IMR-90 (cell line): Measurements from ENCODE around the gene PIMREG. TPM values are rescaled to one million over a fixed set of nuclear protein-coding genes. Genes with fewer than 3 reads are reported as not detected.

Source experiments
- ATAC-seq: fragments of 200-7000 bp; cut with Tn5 transposase; 2 replicates; pipeline ENCODE4 v1.9.1; 2020; ENCODE audit warnings: low read depth, mild to moderate bottlenecking, moderate library complexity
- BruUV-seq: library from RNA; stranded (reverse); fragments of 400-500 nt; replicated peaks from 2 replicates; lab custom pipeline; 2021; lab: Mats Ljungman, UMichigan
- CTCF ChIA-PET: fragments of 300-600 bp; formaldehyde crosslinking; extraction: SDS; loops from one replicate; lab custom pipeline; 2021; ENCODE audit warnings: antibody characterized with exemption; lab: Yijun Ruan, JAX
- POLR2A ChIA-PET: fragments of 300-600 bp; sonication (Branson Sonifier 250); formaldehyde crosslinking; loops from one replicate; lab custom pipeline; 2022; ENCODE audit warnings: antibody characterized with exemption; ENCODE audit not compliant: unreplicated experiment; lab: Charles Lee
- DNase-seq: peaks from one replicate; pipeline ENCODE4 v3.0.0; 2013
- H2AFZ ChIP-seq: replicated peaks from 2 replicates; pipeline ENCODE3; 2013; ENCODE audit warnings: low read length, mild to moderate bottlenecking; ENCODE audit not compliant: poor library complexity
- H2AK5ac ChIP-seq: 2 replicates; pipeline ENCODE4 v1.6.1; 2013; ENCODE audit warnings: low read depth, low read length, inconsistent platforms
- H2AK9ac ChIP-seq: replicated peaks from 2 replicates; pipeline ENCODE3; 2013; ENCODE audit warnings: mild to moderate bottlenecking, low read depth, low read length, moderate library complexity; ENCODE audit not compliant: poor library complexity
- H2BK120ac ChIP-seq: 2 replicates; pipeline ENCODE4 v1.6.1; 2013; ENCODE audit warnings: low read depth, low read length, inconsistent platforms
- H2BK15ac ChIP-seq: 3 replicates; pipeline ENCODE4 v1.6.1; 2013; ENCODE audit warnings: low read depth, low read length, inconsistent platforms
- H2BK20ac ChIP-seq: 2 replicates; pipeline ENCODE4 v1.6.1; 2013; ENCODE audit warnings: low read depth, mild to moderate bottlenecking, inconsistent platforms, low read length, moderate library complexity
- H2BK5ac ChIP-seq: 2 replicates; pipeline ENCODE4 v1.6.1; 2013; ENCODE audit warnings: mild to moderate bottlenecking, low read depth, low read length, inconsistent platforms; ENCODE audit not compliant: poor library complexity, severe bottlenecking
- H3K14ac ChIP-seq: replicated peaks from 2 replicates; pipeline ENCODE4 v1.6.1; 2013; ENCODE audit warnings: low read depth, low read length, inconsistent platforms
- H3K18ac ChIP-seq: 2 replicates; pipeline ENCODE4 v1.6.1; 2013; ENCODE audit warnings: low read depth, low read length, control low read depth
- H3K23ac ChIP-seq: 2 replicates; pipeline ENCODE4 v1.6.1; 2013; ENCODE audit warnings: low read depth, low read length, inconsistent platforms
- H3K27ac ChIP-seq: 2 replicates; pipeline ENCODE4 v1.5.1; 2013; ENCODE audit warnings: mild to moderate bottlenecking, control low read depth, low read length; ENCODE audit not compliant: insufficient read depth
- H3K27me3 ChIP-seq: 2 replicates; pipeline ENCODE4 v1.6.1; 2013; ENCODE audit warnings: low read length; ENCODE audit not compliant: control insufficient read depth, insufficient read depth
- H3K36me3 ChIP-seq: 2 replicates; pipeline ENCODE4 v1.6.1; 2013; ENCODE audit warnings: low read length, mixed read lengths; ENCODE audit not compliant: control insufficient read depth, insufficient read depth
- H3K4ac ChIP-seq: 2 replicates; pipeline ENCODE4 v1.6.1; 2013; ENCODE audit warnings: low read depth, low read length, inconsistent platforms
- H3K4me1 ChIP-seq: 2 replicates; pipeline ENCODE4 v1.6.1; 2013; ENCODE audit warnings: low read length, mixed read lengths; ENCODE audit not compliant: control insufficient read depth, insufficient read depth
- H3K4me2 ChIP-seq: 2 replicates; pipeline ENCODE4 v1.6.1; 2013; ENCODE audit warnings: low read depth, mild to moderate bottlenecking, control low read depth, low read length, moderate library complexity
- H3K4me3 ChIP-seq: 2 replicates; pipeline ENCODE4 v1.5.1; 2013; ENCODE audit warnings: low read depth, mild to moderate bottlenecking, control low read depth, low read length, moderate library complexity; ENCODE audit not compliant: insufficient read depth
- H3K56ac ChIP-seq: 2 replicates; pipeline ENCODE4 v1.6.1; 2013; ENCODE audit warnings: low read length, inconsistent platforms; ENCODE audit not compliant: insufficient read depth; ENCODE audit errors: extremely low read depth
- H3K79me1 ChIP-seq, 2 experiments: 2 replicates each; pipeline ENCODE4 v1.6.1; 2013; ENCODE audit warnings: low read length in 2 of 2, inconsistent platforms in 1 of 2, low read depth in 1 of 2
- H3K9ac ChIP-seq: 2 replicates; pipeline ENCODE4 v1.6.1; 2013; ENCODE audit warnings: low read depth, low read length, control low read depth
- H3K9me1 ChIP-seq: 2 replicates; pipeline ENCODE4 v1.6.1; 2013; ENCODE audit warnings: low read length, inconsistent platforms; ENCODE audit not compliant: insufficient read depth
- H3K9me3 ChIP-seq: 2 replicates; pipeline ENCODE4 v1.6.1; 2013; ENCODE audit warnings: low read length; ENCODE audit not compliant: control insufficient read depth, insufficient read depth
- H4K20me1 ChIP-seq: 2 replicates; pipeline ENCODE4 v1.6.1; 2013; ENCODE audit warnings: low read length, inconsistent platforms; ENCODE audit not compliant: insufficient read depth
- H4K5ac ChIP-seq: 2 replicates; pipeline ENCODE4 v1.6.1; 2013; ENCODE audit warnings: mild to moderate bottlenecking, low read depth, low read length, control low read depth
- H4K8ac ChIP-seq, 2 experiments: 2 replicates each; pipeline ENCODE4 v1.6.1; 2013; ENCODE audit warnings: low read depth in 2 of 2, low read length in 2 of 2, control low read depth in 1 of 2, inconsistent platforms in 1 of 2
- H4K91ac ChIP-seq: 2 replicates; pipeline ENCODE4 v1.6.1; 2013; ENCODE audit warnings: low read depth, low read length, inconsistent platforms; ENCODE audit not compliant: insufficient read depth
- BHLHE40 ChIP-seq: fragments of 150-350 bp; IDR thresholded peaks from 2 replicates; pipeline ENCODE4 v1.6.1; 2016; ENCODE audit warnings: mild to moderate bottlenecking, low read depth, low read length
- CEBPB ChIP-seq: IDR thresholded peaks from 2 replicates; pipeline ENCODE4 v1.6.1; 2012; ENCODE audit warnings: low read depth, low read length, improper control_type of control experiment
- CHD1 ChIP-seq: IDR thresholded peaks from 2 replicates; pipeline ENCODE4 v1.6.1; 2012; ENCODE audit warnings: low read depth, low read length, improper control_type of control experiment
- CTCF ChIP-seq: conservative IDR thresholded peaks from 2 replicates; pipeline ENCODE4 v1.5.1; 2012; ENCODE audit warnings: mild to moderate bottlenecking, low read depth, low read length, improper control_type of control experiment
- ELK1 ChIP-seq: fragments of 150-350 bp; IDR thresholded peaks from 2 replicates; pipeline ENCODE4 v1.6.1; 2016; ENCODE audit warnings: low read depth, mild to moderate bottlenecking, low read length, moderate library complexity, borderline replicate concordance
- FOS ChIP-seq: fragments of 150-350 bp; IDR thresholded peaks from 2 replicates; pipeline ENCODE4 v1.6.1; 2016; ENCODE audit warnings: low read depth, low read length
- MAFK ChIP-seq: IDR thresholded peaks from 2 replicates; pipeline ENCODE4 v1.6.1; 2012; ENCODE audit warnings: low read depth, low read length, improper control_type of control experiment
- MAZ ChIP-seq: IDR thresholded peaks from 2 replicates; pipeline ENCODE4 v1.6.1; 2012; ENCODE audit warnings: low read depth, mild to moderate bottlenecking, low read length, improper control_type of control experiment, moderate library complexity, borderline replicate concordance
- POLR2A ChIP-seq: IDR thresholded peaks from 2 replicates; pipeline ENCODE4 v1.6.1; 2012; ENCODE audit warnings: mild to moderate bottlenecking, low read depth, low read length
- RAD21 ChIP-seq: IDR thresholded peaks from 2 replicates; pipeline ENCODE4 v1.6.1; 2012; ENCODE audit warnings: low read length, improper control_type of control experiment
- RFX5 ChIP-seq: IDR thresholded peaks from 2 replicates; pipeline ENCODE4 v1.8.0; 2012; ENCODE audit warnings: low read depth, mild to moderate bottlenecking, low read length, moderate library complexity
- SMC3 ChIP-seq: fragments of 150-350 bp; IDR thresholded peaks from 2 replicates; pipeline ENCODE4 v1.6.1; 2016; ENCODE audit warnings: low read depth, mild to moderate bottlenecking, antibody characterized with exemption, low read length, moderate library complexity
- USF2 ChIP-seq: fragments of 150-350 bp; IDR thresholded peaks from 2 replicates; pipeline ENCODE4 v1.6.1; 2017; ENCODE audit warnings: mild to moderate bottlenecking, antibody characterized with exemption, low read length, low read depth
- WGBS, 2 experiments: methylation state at CpG; one replicate each; pipeline versions ENCODE4 v1.1.5 to v1.1.7; 2013; ENCODE audit warnings: missing lambda C conversion rate in 2 of 2; ENCODE audit not compliant: insufficient read length in 1 of 2; ENCODE audit errors: extremely low coverage in 2 of 2; 5-methylcytosine and 5-hydroxymethylcytosine counted together
- dilution Hi-C: fragments of 300-500 bp; cut with HindIII; formaldehyde crosslinking; loops from one replicate; pipeline ENCODE4 v1.14.3; 2018; ENCODE audit warnings: low sequenced_read_pairs; ENCODE audit not compliant: unreplicated experiment
- in situ Hi-C: fragments of 300-500 bp; cut with MboI; formaldehyde crosslinking; loops from 3 replicates; pipeline ENCODE4 v1.14.3; 2019; ENCODE audit warnings: low sequenced_read_pairs, inconsistent platforms, mixed read lengths
- intact Hi-C: fragments of 100-400 bp; cut with micrococcal nuclease; formaldehyde crosslinking; loops from 2 replicates; pipeline ENCODE4 v1.10.0; 2022
- polyA plus RNA-seq, 3 experiments: library from polyadenylated mRNA; depleted of rRNA; stranded (reverse); fragments of >200 nt; gene quantifications; 2 replicates each; pipeline ENCODE4 v1.2.3, GENCODE V29; 2012; ENCODE audit warnings: low replicate concordance in 1 of 3
- total RNA-seq: library from RNA; depleted of rRNA; stranded (reverse); fragments of >200 nt; gene quantifications from 2 replicates; pipeline ENCODE4 v1.2.3, GENCODE V29; 2012

The PIMREG gene
- total and polyA plus RNA-seq, 2 of the 4 experiments (the other 2 are of a cell fraction): 21.5 to 25.9 TPM

GRCh38 chr17:6467567-6467966 lies 23.3 kb downstream of the PIMREG start:
- H2AFZ ChIP-seq: no peak overlapping the region
- H3K9ac ChIP-seq: no peak overlapping the region
- BruUV-seq: no TSS peak
- no CpG with 5 or more reads among the region's 1 CpG for WGBS, 2 experiments
- ATAC-seq (no peak), DNase-seq (no peak)
- no peak overlapping the region for H3K4ac ChIP-seq
- H3K27me3 ChIP-seq: no peaks in the 10 kb centered on the region
- peaks cover 4% of the 10 kb centered on the region; the same call in 1 of the 2 replicates for H3K9me1 ChIP-seq
- intact Hi-C loops: no loop called here
- no peak overlapping the region for H3K23ac ChIP-seq
- dilution Hi-C loops: no loop called here
- H4K5ac ChIP-seq: no peak overlapping the region
- no peak for TF ChIP-seq RFX5
- no peak for TF ChIP-seq CEBPB
- TF ChIP-seq FOS: no peak
- no peak for TF ChIP-seq RAD21
- TF ChIP-seq BHLHE40: no peak
- no peak for TF ChIP-seq ELK1
- TF ChIP-seq POLR2A: no peak
- TF ChIP-seq CHD1: no peak
- TF ChIP-seq CTCF: no peak
- no peak for TF ChIP-seq SMC3
- TF ChIP-seq MAZ: no peak
- no peak for TF ChIP-seq MAFK
- no peak for TF ChIP-seq USF2
- H2BK20ac ChIP-seq: no peak overlapping the region
- H3K4me3 ChIP-seq: no peak overlapping the region
- no peak overlapping the region for H2AK9ac ChIP-seq
- H3K18ac ChIP-seq: no peak overlapping the region
- no peak overlapping the region for H3K27ac ChIP-seq
- no peak overlapping the region for H2AK5ac ChIP-seq
- H4K20me1 ChIP-seq: peaks cover 5% of the 10 kb centered on the region; the same call in 1 of the 2 replicates
- no peak overlapping the region for H2BK15ac ChIP-seq
- no peak overlapping the region for H3K14ac ChIP-seq
- peaks cover 2% of the 10 kb centered on the region; the same call in 1 of the 2 replicates for H3K9me3 ChIP-seq
- no peaks in the 10 kb centered on the region for H3K36me3 ChIP-seq
- no peak overlapping the region for H3K4me2 ChIP-seq
- no peak overlapping the region for H2BK120ac ChIP-seq
- H3K56ac ChIP-seq: no peak overlapping the region
- H2BK5ac ChIP-seq: no peak overlapping the region
- no peak overlapping the region for H4K8ac ChIP-seq
- in situ Hi-C loops: no loop called here
- H4K91ac ChIP-seq: no peak overlapping the region
- peaks cover 9% of the 10 kb centered on the region for H3K4me1 ChIP-seq
- ChIA-PET POLR2A (no interaction called here), CTCF (no interaction called here)
- no peaks in the 10 kb centered on the region for H3K79me1 ChIP-seq
